ENCODE measurements around the gene INTS14. TPM values are rescaled to one million over a fixed set of nuclear protein-coding genes. Genes with fewer than 3 reads are reported as not detected.

The INTS14 gene
- total RNA-seq, 1 donor from 2014 or later = 40.9 TPM

DNA sequence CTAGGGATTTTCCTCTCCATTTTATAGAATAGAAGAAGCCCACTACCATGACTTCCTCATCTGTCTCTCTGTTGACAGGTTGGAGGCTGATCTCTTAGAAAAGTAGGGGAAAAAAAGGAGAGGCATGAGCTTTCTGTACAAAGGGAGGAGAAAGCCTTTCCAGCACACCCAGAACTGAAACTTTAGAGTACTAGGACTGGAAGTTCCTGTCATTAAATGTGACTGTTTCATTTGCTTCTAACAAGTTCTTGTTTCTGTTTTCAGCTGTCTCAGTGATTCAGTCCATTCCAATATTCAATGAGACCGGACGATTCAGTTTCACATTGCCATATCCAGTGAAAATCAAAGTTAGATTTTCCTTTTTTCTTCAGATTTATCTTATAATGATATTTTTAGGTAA is 39.0 kb downstream of the INTS14 start:
- H3K4me3 ChIP-seq (ENCODE audit: low read depth, low read length) = no peak overlapping the region
- TF ChIP-seq, protein P1, sequence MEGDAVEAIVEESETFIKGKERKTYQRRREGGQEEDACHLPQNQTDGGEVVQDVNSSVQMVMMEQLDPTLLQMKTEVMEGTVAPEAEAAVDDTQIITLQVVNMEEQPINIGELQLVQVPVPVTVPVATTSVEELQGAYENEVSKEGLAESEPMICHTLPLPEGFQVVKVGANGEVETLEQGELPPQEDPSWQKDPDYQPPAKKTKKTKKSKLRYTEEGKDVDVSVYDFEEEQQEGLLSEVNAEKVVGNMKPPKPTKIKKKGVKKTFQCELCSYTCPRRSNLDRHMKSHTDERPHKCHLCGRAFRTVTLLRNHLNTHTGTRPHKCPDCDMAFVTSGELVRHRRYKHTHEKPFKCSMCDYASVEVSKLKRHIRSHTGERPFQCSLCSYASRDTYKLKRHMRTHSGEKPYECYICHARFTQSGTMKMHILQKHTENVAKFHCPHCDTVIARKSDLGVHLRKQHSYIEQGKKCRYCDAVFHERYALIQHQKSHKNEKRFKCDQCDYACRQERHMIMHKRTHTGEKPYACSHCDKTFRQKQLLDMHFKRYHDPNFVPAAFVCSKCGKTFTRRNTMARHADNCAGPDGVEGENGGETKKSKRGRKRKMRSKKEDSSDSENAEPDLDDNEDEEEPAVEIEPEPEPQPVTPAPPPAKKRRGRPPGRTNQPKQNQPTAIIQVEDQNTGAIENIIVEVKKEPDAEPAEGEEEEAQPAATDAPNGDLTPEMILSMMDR (conservative IDR thresholded peaks at IDR 0.05; ENCODE audit: low read depth, low read length) = no peak
- no peak for DNase-seq (ENCODE audit: low read depth)

GRCh38 chr15:65569728-65570127 is 41.2 kb downstream of the INTS14 start:
- TF ChIP-seq, protein P1 (conservative IDR thresholded peaks at IDR 0.05; ENCODE audit: low read depth, low read length) = no peak
- DNase-seq (ENCODE audit: low read depth) = no peak
- no peak overlapping the region for H3K4me3 ChIP-seq (ENCODE audit: low read depth, low read length)

DNA sequence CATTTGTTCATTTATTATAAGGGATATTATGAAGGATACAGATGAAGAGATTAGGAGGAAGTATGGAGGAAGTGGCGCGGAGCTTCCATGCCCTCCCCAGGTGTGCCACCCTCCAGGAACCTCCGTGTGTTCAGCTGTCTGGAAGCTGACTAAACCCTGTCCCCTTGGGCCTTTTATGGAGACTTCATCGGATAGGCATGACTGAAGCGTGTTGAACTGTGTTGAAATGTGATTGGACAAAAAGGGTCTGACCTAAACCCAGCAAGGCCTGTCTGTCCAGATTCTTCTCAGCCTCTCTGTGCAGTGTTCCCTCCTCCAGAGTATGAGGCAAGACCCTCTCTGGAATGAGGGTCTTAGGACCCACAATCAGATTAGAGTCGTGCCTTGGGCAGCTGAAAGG is 49.0 kb downstream of the INTS14 start:
- H3K4me3 ChIP-seq (ENCODE audit: low read depth, low read length) = no peak overlapping the region
- DNase-seq (ENCODE audit: low read depth) = no peak
- TF ChIP-seq, protein P1 (conservative IDR thresholded peaks at IDR 0.05; ENCODE audit: low read depth, low read length) = no peak

GRCh38 chr15:65559941-65560340 is 51.0 kb downstream of the INTS14 start:
- TF ChIP-seq, protein P1 (conservative IDR thresholded peaks at IDR 0.05; ENCODE audit: low read depth, low read length) = no peak
- DNase-seq (ENCODE audit: low read depth) = no peak

GRCh38 chr15:65558997-65559760 is 51.8 kb downstream of the INTS14 start:
- H3K4me3 ChIP-seq (ENCODE audit: low read depth, low read length) = no peak overlapping the region
- TF ChIP-seq, protein P1 (conservative IDR thresholded peaks at IDR 0.05; ENCODE audit: low read depth, low read length) = no peak
- DNase-seq (ENCODE audit: low read depth) = no peak

More at GRCh38 chr15:65559941-65560340, 51.0 kb downstream of the INTS14 start:
- H3K4me3 ChIP-seq (ENCODE audit: low read depth, low read length) = no peak overlapping the region

GRCh38 chr15:65558336-65558735 is 52.6 kb downstream of the INTS14 start:
- no peak overlapping the region for H3K4me3 ChIP-seq (ENCODE audit: low read depth, low read length)
- TF ChIP-seq, protein P1 (conservative IDR thresholded peaks at IDR 0.05; ENCODE audit: low read depth, low read length) = no peak
- no peak for DNase-seq (ENCODE audit: low read depth)

- no peak overlapping the region for H3K4me3 ChIP-seq (ENCODE audit: low read depth, low read length)
- TF ChIP-seq, protein P1 (conservative IDR thresholded peaks at IDR 0.05; ENCODE audit: low read depth, low read length) = no peak
- DNase-seq (ENCODE audit: low read depth) = no peak
Observed at GRCh38 chr15:65556622-65557021, 54.3 kb downstream of the INTS14 start.
